ENCODE measurements around the gene KATNIP. TPM values are rescaled to one million over a fixed set of nuclear protein-coding genes. Genes with fewer than 3 reads are reported as not detected.
A peak's percentile ranks its signal among the peaks of the same experiment; 100 is the strongest.

KATNIP gene
- total RNA-seq, 1 donor from 2014 or later: 22.9 TPM

DNA sequence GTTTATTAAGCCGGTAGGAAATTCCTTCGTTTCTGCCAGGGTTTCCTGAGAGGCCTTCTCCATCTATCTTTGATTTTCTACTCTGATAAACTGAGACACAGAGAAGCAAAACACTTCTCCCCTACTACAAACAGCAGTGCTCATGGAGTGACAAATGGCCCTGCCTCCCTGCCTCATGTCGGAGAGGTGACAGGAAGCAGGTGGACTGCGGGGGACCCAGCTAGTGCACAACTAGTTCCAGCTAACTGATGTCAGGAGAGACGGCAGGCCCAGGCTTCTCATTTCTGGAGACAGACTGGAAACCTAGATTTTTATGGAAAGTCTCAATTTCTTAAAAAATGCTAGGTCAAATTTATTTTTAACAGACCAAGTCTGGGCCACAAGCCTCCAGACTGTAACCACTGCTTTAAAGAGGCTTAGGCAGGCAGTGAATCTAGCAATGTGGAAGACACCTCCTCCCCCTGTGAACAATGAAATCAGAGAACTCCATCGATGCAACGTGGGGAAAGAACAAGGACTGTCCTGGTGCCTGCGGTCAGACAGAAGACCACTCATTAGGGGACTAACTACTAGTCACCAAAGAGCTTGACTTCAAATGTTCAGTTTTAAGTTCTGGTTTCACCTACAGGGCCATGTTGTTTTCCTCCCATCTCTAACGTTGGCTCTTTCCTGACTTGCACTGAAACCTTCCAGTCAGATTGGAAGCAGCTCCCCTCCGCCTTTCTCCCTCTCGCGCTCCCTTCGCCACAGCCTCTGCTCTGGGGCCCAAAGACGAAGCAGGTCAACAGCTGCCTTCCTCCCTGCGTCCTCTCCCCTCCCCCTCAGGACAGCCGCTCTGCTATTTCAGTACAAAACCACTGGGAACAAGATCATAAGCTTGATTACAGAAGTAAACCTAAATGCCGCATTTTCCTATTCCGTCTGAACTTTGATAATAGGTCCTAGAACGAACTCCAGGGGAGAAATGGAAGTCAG is 17.8 kb upstream of the KATNIP start:
- Mint-ChIP-seq H3K9me3 (ENCODE audit: unreplicated experiment) (peaks cover 5% of the 10 kb centered on the region), H3K27ac (ENCODE audit: unreplicated experiment) (peak overlapping the region; percentile 70), H3K27me3 (ENCODE audit: unreplicated experiment) (peaks cover 2% of the 10 kb centered on the region), H3K4me3 (ENCODE audit: unreplicated experiment) (no peak overlapping the region), H3K4me1 (ENCODE audit: low read depth, unreplicated experiment) (peaks cover 16% of the 10 kb centered on the region), H3K36me3 (ENCODE audit: unreplicated experiment) (peaks cover 19% of the 10 kb centered on the region)
- DNase-seq: no peak
- TF ChIP-seq, protein P1, sequence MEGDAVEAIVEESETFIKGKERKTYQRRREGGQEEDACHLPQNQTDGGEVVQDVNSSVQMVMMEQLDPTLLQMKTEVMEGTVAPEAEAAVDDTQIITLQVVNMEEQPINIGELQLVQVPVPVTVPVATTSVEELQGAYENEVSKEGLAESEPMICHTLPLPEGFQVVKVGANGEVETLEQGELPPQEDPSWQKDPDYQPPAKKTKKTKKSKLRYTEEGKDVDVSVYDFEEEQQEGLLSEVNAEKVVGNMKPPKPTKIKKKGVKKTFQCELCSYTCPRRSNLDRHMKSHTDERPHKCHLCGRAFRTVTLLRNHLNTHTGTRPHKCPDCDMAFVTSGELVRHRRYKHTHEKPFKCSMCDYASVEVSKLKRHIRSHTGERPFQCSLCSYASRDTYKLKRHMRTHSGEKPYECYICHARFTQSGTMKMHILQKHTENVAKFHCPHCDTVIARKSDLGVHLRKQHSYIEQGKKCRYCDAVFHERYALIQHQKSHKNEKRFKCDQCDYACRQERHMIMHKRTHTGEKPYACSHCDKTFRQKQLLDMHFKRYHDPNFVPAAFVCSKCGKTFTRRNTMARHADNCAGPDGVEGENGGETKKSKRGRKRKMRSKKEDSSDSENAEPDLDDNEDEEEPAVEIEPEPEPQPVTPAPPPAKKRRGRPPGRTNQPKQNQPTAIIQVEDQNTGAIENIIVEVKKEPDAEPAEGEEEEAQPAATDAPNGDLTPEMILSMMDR (IDR thresholded peaks at IDR 0.05; ENCODE audit: partially characterized antibody, unreplicated experiment): no peak

DNA sequence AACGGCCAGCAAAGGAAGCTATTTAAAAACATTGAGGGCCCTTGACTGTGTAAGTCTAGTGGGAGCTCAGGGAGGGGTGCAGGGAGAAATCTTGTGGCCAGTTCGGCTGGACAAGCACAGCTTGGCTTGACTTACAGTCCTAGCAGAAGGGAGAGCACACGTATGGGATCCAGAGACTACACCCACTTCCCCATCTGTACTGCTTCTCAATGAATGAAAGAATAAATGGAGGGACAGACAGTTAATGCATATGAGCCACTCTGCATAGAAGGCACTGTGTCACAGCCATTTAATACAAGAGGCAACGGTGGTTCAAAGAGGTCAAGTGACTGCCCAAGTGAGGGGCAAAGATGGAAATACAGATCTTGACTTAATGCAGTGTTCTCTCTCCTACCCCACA is 15.7 kb upstream of the KATNIP start:
- peaks cover 10% of the 10 kb centered on the region for H3K36me3 Mint-ChIP-seq (ENCODE audit: unreplicated experiment)
- H3K27me3 Mint-ChIP-seq (ENCODE audit: unreplicated experiment): no peaks in the 10 kb centered on the region

DNA sequence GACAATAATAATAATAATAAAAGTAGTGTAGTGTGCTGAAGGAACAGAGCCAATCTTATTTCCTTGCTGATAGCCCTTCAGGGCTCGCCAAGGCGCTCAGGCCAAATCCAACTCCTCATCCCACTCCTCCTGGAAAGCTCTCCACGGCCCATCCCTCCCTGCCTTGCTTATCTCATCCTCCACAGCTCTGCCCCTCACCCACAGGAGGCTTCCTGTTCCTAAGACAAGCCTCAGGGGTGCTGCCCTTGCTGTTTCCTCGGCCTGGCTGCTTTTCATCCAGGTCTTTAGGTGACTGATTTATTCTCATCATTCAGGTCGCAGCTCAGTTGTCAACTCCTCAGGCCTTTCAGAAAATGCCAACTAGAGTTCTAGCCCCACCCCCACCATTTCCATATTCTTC is 11.4 kb upstream of the KATNIP start:
- H3K4me1 Mint-ChIP-seq (ENCODE audit: low read depth, unreplicated experiment): no peaks in the 10 kb centered on the region
- TF ChIP-seq, protein P1 (IDR thresholded peaks at IDR 0.05; ENCODE audit: partially characterized antibody, unreplicated experiment): no peak
- H3K27me3 Mint-ChIP-seq (ENCODE audit: unreplicated experiment): no peaks in the 10 kb centered on the region
- DNase-seq: no peak
- no peak overlapping the region for H3K4me3 Mint-ChIP-seq (ENCODE audit: unreplicated experiment)
- no peaks in the 10 kb centered on the region for H3K9me3 Mint-ChIP-seq (ENCODE audit: unreplicated experiment)
- H3K36me3 Mint-ChIP-seq (ENCODE audit: unreplicated experiment): no peaks in the 10 kb centered on the region
- no peak overlapping the region for H3K27ac Mint-ChIP-seq (ENCODE audit: unreplicated experiment)

More for the DNA sequence above, 15.7 kb upstream of the KATNIP start:
- no peak for DNase-seq
- Mint-ChIP-seq H3K4me1 (ENCODE audit: low read depth, unreplicated experiment) (peaks cover 16% of the 10 kb centered on the region), H3K4me3 (ENCODE audit: unreplicated experiment) (no peak overlapping the region), H3K27ac (ENCODE audit: unreplicated experiment) (peak overlapping the region; percentile 38), H3K9me3 (ENCODE audit: unreplicated experiment) (peaks cover 3% of the 10 kb centered on the region)
- TF ChIP-seq, protein P1 (IDR thresholded peaks at IDR 0.05; ENCODE audit: partially characterized antibody, unreplicated experiment): no peak

DNA sequence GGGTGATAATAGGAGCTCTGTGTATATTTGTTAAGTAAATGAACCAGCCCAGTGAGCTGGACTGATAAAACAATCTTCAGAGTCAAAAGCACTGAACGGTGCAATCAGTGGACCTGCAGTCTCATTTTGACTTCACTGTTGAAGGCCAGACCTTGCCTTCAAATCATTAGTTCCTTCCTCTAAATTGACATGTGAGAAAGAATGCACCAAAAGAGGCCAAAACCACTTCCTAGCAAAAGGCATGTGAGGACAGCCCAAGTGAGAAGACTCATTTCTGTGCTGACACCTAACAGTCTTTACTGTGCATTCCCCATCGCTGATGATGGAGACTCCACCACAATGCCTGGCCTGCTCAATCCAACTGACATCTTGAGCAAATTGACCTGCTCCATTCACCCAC is 10.8 kb upstream of the KATNIP start:
- no peaks in the 10 kb centered on the region for H3K4me1 Mint-ChIP-seq (ENCODE audit: low read depth, unreplicated experiment)
- H3K4me3 Mint-ChIP-seq (ENCODE audit: unreplicated experiment): no peak overlapping the region
- H3K27ac Mint-ChIP-seq (ENCODE audit: unreplicated experiment): no peak overlapping the region
- TF ChIP-seq, protein P1 (IDR thresholded peaks at IDR 0.05; ENCODE audit: partially characterized antibody, unreplicated experiment): no peak
- H3K27me3 Mint-ChIP-seq (ENCODE audit: unreplicated experiment): no peaks in the 10 kb centered on the region
- DNase-seq: no peak
- H3K9me3 Mint-ChIP-seq (ENCODE audit: unreplicated experiment): no peaks in the 10 kb centered on the region
- H3K36me3 Mint-ChIP-seq (ENCODE audit: unreplicated experiment): no peaks in the 10 kb centered on the region

DNA sequence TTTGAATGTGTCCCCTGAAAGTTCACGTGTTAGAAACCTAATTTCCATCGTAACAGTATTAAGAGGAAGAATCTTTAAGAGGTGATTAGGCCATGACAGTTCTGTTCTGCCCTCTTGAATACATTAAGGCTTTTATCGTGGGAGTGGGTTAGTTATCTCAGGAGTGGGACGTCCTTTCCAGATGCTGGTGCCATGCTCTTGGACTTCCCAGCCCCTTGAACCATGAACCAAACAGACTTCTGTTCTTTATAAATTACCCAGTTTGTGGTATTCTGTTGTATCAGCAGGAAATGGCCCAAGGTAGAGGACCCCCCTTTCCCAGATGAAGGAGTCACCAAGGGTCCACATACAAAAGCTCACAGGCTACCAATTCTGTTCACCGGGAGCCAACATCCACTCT is 10.3 kb upstream of the KATNIP start:
- H3K27me3 Mint-ChIP-seq (ENCODE audit: unreplicated experiment): no peaks in the 10 kb centered on the region
- H3K27ac Mint-ChIP-seq (ENCODE audit: unreplicated experiment): no peak overlapping the region
- no peaks in the 10 kb centered on the region for H3K9me3 Mint-ChIP-seq (ENCODE audit: unreplicated experiment)
- no peaks in the 10 kb centered on the region for H3K4me1 Mint-ChIP-seq (ENCODE audit: low read depth, unreplicated experiment)
- no peak for DNase-seq
- H3K4me3 Mint-ChIP-seq (ENCODE audit: unreplicated experiment): no peak overlapping the region
- TF ChIP-seq, protein P1 (IDR thresholded peaks at IDR 0.05; ENCODE audit: partially characterized antibody, unreplicated experiment): no peak
- no peaks in the 10 kb centered on the region for H3K36me3 Mint-ChIP-seq (ENCODE audit: unreplicated experiment)

All from glutamatergic neuron (in vitro differentiated cells).